Liver (tissue), 9 donors: Measurements from ENCODE around the gene TSPO2. TPM values are rescaled to one million over a fixed set of nuclear protein-coding genes. Genes with fewer than 3 reads are reported as not detected.

Experiments used
- DNase-seq: peaks from one replicate; pipeline ENCODE4 v3.0.0-alpha.2; 2017; ENCODE audit warnings: low spot score
- H3K27ac ChIP-seq, 2 donors: one replicate each; pipeline ENCODE4 v1.7.0; 2013; ENCODE audit warnings: inconsistent platforms in 2 of 2, low read length in 2 of 2, control low read depth in 1 of 2, low read depth in 1 of 2, mild to moderate bottlenecking in 1 of 2
- H3K27me3 ChIP-seq, 4 donors: one replicate each; pipeline versions ENCODE4 v1.6.1 to v1.7.0; 2013; ENCODE audit warnings: low read length in 3 of 4, inconsistent platforms in 1 of 4, mild to moderate bottlenecking in 1 of 4, moderate library complexity in 1 of 4; ENCODE audit not compliant: control insufficient read depth in 4 of 4, insufficient read depth in 4 of 4
- H3K36me3 ChIP-seq, 4 donors: one replicate each; pipeline versions ENCODE4 v1.6.1 to v1.7.0; 2013; ENCODE audit warnings: low read length in 3 of 4, mild to moderate bottlenecking in 3 of 4, low read depth in 1 of 4, moderate library complexity in 1 of 4; ENCODE audit not compliant: control insufficient read depth in 4 of 4, insufficient read depth in 3 of 4
- H3K4me1 ChIP-seq, 4 donors: one replicate each; pipeline versions ENCODE4 v1.6.1 to v1.7.0; 2013; ENCODE audit warnings: low read length in 3 of 4, mild to moderate bottlenecking in 3 of 4, moderate library complexity in 1 of 4; ENCODE audit not compliant: control insufficient read depth in 4 of 4, insufficient read depth in 4 of 4
- H3K4me3 ChIP-seq, 3 donors: one replicate each; pipeline versions ENCODE4 v1.6.1 to v1.7.0; 2013; ENCODE audit warnings: low read length in 3 of 3, control low read depth in 1 of 3, low read depth in 1 of 3, mild to moderate bottlenecking in 1 of 3
- H3K9ac ChIP-seq, 2 donors: one replicate each; pipeline ENCODE4 v1.7.0; 2013; ENCODE audit warnings: low read length in 2 of 2, mild to moderate bottlenecking in 2 of 2, moderate library complexity in 2 of 2, control low read depth in 1 of 2, low read depth in 1 of 2
- H3K9me3 ChIP-seq, 4 donors: one replicate each; pipeline versions ENCODE4 v1.6.1 to v1.7.0; 2013; ENCODE audit warnings: low read length in 3 of 4; ENCODE audit not compliant: control insufficient read depth in 4 of 4
- CTCF ChIP-seq: fragments of 150-350 bp; IDR thresholded peaks from 2 replicates; pipeline ENCODE4 v1.5.1; 2017; ENCODE audit warnings: improper control_type of control experiment, low read depth, low read length; ENCODE audit not compliant: missing input control
- EGR1 ChIP-seq, 2 donors: IDR thresholded peaks; 2 replicates each; pipeline ENCODE4 v1.6.1; 2016 to 2018; ENCODE audit warnings: antibody characterized with exemption in 2 of 2, low read depth in 2 of 2
- FOXA1 ChIP-seq: IDR thresholded peaks from 2 replicates; pipeline ENCODE4 v1.6.1; 2016; ENCODE audit warnings: antibody characterized with exemption
- FOXA2 ChIP-seq: IDR thresholded peaks from 2 replicates; pipeline ENCODE4 v1.6.1; 2016; ENCODE audit warnings: antibody characterized with exemption
- GABPA ChIP-seq, 2 donors: IDR thresholded peaks in 1 of 2; conservative IDR thresholded peaks in 1 of 2; 2 replicates each; pipeline ENCODE4 v1.6.1; 2016; ENCODE audit warnings: antibody characterized with exemption in 2 of 2, mild to moderate bottlenecking in 1 of 2, moderate library complexity in 1 of 2
- HNF4A ChIP-seq, 2 donors: conservative IDR thresholded peaks; 2 replicates each; pipeline ENCODE4 v1.6.1; 2016; ENCODE audit warnings: antibody characterized with exemption in 2 of 2, mild to moderate bottlenecking in 2 of 2
- HNF4G ChIP-seq: IDR thresholded peaks from 2 replicates; pipeline ENCODE4 v1.6.1; 2016; ENCODE audit warnings: antibody characterized with exemption
- JUND ChIP-seq, 2 donors: IDR thresholded peaks; 2 replicates each; pipeline ENCODE4 v1.6.1; 2016; ENCODE audit warnings: antibody characterized with exemption in 2 of 2
- NR2F2 ChIP-seq: IDR thresholded peaks from 2 replicates; pipeline ENCODE4 v1.6.1; 2016; ENCODE audit warnings: antibody characterized with exemption
- RAD21 ChIP-seq, 2 donors: IDR thresholded peaks; 2 replicates each; pipeline ENCODE4 v1.6.1; 2016; ENCODE audit warnings: antibody characterized with exemption in 2 of 2, mild to moderate bottlenecking in 2 of 2
- REST ChIP-seq: IDR thresholded peaks from 2 replicates; pipeline ENCODE4 v1.6.1; 2016; ENCODE audit warnings: antibody characterized with exemption, mild to moderate bottlenecking
- RXRA ChIP-seq, 2 donors: IDR thresholded peaks; 2 replicates each; pipeline ENCODE4 v1.6.1; 2017 to 2018; ENCODE audit warnings: antibody characterized with exemption in 2 of 2, mild to moderate bottlenecking in 1 of 2
- SP1 ChIP-seq: IDR thresholded peaks from 2 replicates; pipeline ENCODE4 v1.6.1; 2018; ENCODE audit warnings: antibody characterized with exemption, mild to moderate bottlenecking
- TAF1 ChIP-seq: conservative IDR thresholded peaks from 2 replicates; pipeline ENCODE4 v1.6.1; 2016; ENCODE audit warnings: antibody characterized with exemption, mild to moderate bottlenecking
- YY1 ChIP-seq: IDR thresholded peaks from 2 replicates; pipeline ENCODE4 v1.6.1; 2016; ENCODE audit warnings: antibody characterized with exemption, mild to moderate bottlenecking
- WGBS: extraction: QIAGEN DNeasy Blood & Tissue Kit; methylation state at CpG from one replicate; pipeline ENCODE4 v1.1.7; 2013; 5-methylcytosine and 5-hydroxymethylcytosine counted together
- polyA plus RNA-seq, 2 donors: library from polyadenylated mRNA; stranded (reverse) in 1 of 2; unstranded in 1 of 2; fragments of 200-250 nt in 1 of 2; fragments of >200 nt in 1 of 2; fragmentation: Nextera tagmentation in 1 of 2; extraction: Ambion mirVana in 1 of 2; gene quantifications; one replicate each; pipeline versions ENCODE4 v1.2.1 to v1.2.3, GENCODE V29; 2013 to 2015
- total RNA-seq, 2 donors: library from RNA; depleted of rRNA; stranded (reverse); fragments of >200 nt; gene quantifications; one replicate each; pipeline ENCODE4 v1.2.3, GENCODE V29; 2014
- TF ChIP-seq, protein P1 (sequence below): IDR thresholded peaks from 2 replicates; pipeline ENCODE4 v1.6.1; 2016; ENCODE audit warnings: antibody characterized with exemption
- TF ChIP-seq, protein P2 (sequence below): IDR thresholded peaks from 2 replicates; pipeline ENCODE4 v1.6.1; 2016; ENCODE audit warnings: antibody characterized with exemption
- TF ChIP-seq, protein P3 (sequence below): IDR thresholded peaks from 2 replicates; pipeline ENCODE4 v1.6.1; 2016; ENCODE audit warnings: antibody characterized with exemption
- donor health status: healthy.
- donor health status: healthy.
- donor health status: healthy.
- donor health status: healthy.
- donor health status: healthy.

Gene TSPO2
- total and polyA plus RNA-seq, 4 donors = 0.25 to 64.9 (median 0.43) TPM

DNA sequence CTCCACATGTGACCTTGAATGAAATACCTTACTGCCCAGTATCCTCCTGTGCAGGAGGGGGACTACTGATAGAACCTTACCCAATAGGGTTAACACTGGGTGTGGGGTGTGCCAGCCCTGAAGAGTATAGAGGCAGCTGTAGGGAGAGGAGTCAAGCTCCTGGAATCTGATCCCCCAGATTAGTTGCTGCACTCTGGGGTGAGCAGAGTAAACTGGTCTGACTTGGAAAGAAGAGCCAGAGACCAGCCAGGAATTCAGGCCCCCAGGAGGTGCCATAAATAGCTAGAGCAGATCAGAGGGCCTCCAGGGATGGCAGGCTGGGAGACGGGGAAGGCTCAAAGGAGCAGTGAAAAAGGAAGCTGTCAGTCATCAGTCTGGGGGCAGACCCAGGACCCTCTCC, 7.3 kb downstream of the TSPO2 start:
- H3K27ac ChIP-seq = no peak overlapping the region

More for the DNA sequence above, 7.3 kb downstream of the TSPO2 start:
- Histone ChIP-seq H3K4me3 (no peak overlapping the region), H3K4me1 (peaks cover 6 to 23% (median 21%) of the 10 kb centered on the region in 4 donors), H3K9me3 (no peaks in the 10 kb centered on the region), H3K27me3 (no peaks in the 10 kb centered on the region), H3K36me3 (no peaks in the 10 kb centered on the region), H3K9ac (no peak overlapping the region)
- 92% methylated on average over 1 of the region's 1 CpG for WGBS
- no peak for DNase-seq
- TF ChIP-seq, protein P1, sequence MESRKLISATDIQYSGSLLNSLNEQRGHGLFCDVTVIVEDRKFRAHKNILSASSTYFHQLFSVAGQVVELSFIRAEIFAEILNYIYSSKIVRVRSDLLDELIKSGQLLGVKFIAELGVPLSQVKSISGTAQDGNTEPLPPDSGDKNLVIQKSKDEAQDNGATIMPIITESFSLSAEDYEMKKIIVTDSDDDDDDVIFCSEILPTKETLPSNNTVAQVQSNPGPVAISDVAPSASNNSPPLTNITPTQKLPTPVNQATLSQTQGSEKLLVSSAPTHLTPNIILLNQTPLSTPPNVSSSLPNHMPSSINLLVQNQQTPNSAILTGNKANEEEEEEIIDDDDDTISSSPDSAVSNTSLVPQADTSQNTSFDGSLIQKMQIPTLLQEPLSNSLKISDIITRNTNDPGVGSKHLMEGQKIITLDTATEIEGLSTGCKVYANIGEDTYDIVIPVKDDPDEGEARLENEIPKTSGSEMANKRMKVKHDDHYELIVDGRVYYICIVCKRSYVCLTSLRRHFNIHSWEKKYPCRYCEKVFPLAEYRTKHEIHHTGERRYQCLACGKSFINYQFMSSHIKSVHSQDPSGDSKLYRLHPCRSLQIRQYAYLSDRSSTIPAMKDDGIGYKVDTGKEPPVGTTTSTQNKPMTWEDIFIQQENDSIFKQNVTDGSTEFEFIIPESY = no peak
- no peak for TF ChIP-seq FOXA1
- TF ChIP-seq TAF1 = no peak
- TF ChIP-seq YY1 = no peak
- no peak for TF ChIP-seq CTCF
- TF ChIP-seq FOXA2 = no peak
- no peak for TF ChIP-seq EGR1 (IDR thresholded peaks at IDR 0.05; ENCODE audit: low read depth in 2 of 2)
- no peak for TF ChIP-seq RAD21 (IDR thresholded peaks at IDR 0.05)
- TF ChIP-seq HNF4G = no peak
- no peak for TF ChIP-seq JUND (IDR thresholded peaks at IDR 0.05)
- no peak for TF ChIP-seq SP1
- TF ChIP-seq RXRA (IDR thresholded peaks at IDR 0.05) = no peak
- TF ChIP-seq, protein P2, sequence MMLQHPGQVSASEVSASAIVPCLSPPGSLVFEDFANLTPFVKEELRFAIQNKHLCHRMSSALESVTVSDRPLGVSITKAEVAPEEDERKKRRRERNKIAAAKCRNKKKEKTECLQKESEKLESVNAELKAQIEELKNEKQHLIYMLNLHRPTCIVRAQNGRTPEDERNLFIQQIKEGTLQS = no peak
- TF ChIP-seq, protein P3, sequence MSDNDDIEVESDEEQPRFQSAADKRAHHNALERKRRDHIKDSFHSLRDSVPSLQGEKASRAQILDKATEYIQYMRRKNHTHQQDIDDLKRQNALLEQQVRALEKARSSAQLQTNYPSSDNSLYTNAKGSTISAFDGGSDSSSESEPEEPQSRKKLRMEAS = no peak
- no peak for TF ChIP-seq NR2F2
- TF ChIP-seq REST = no peak
- no peak for TF ChIP-seq GABPA (IDR thresholded peaks at IDR 0.05 in 1 of 2, conservative IDR thresholded peaks at IDR 0.05 in 1 of 2)
- no peak for TF ChIP-seq HNF4A (conservative IDR thresholded peaks at IDR 0.05)
